CD4-positive, CD25-positive, alpha-beta regulatory T cell (primary cell): ENCODE data around the gene LRSAM1. TPM values are rescaled to one million over a fixed set of nuclear protein-coding genes. Genes with fewer than 3 reads are reported as not detected.

Experiments used
- ATAC-seq, 2 donors: fragments of 150-1000 bp; cut with Tn5 transposase; one replicate each; pipeline ENCODE4 v1.10.0; 2021; ENCODE audit warnings: low read depth in 2 of 2, moderate number of reproducible peaks in 2 of 2, moderate library complexity in 1 of 2
- DNase-seq, 3 donors: peaks; one replicate each; pipeline versions ENCODE4 v3.0.0 to v3.0.0-alpha.2; 2012 to 2022; ENCODE audit warnings: mixed read lengths in 1 of 3
- H3K27ac ChIP-seq: one replicate; pipeline ENCODE4 v1.7.0; 2013; ENCODE audit warnings: mild to moderate bottlenecking, low read length; ENCODE audit not compliant: insufficient read depth, poor library complexity, severe bottlenecking
- H3K27me3 ChIP-seq: one replicate; pipeline ENCODE4 v1.7.0; 2013; ENCODE audit warnings: low read length; ENCODE audit not compliant: control insufficient read depth, insufficient read depth
- H3K36me3 ChIP-seq: one replicate; pipeline ENCODE4 v1.7.0; 2013; ENCODE audit warnings: mild to moderate bottlenecking, low read length, moderate library complexity; ENCODE audit not compliant: control insufficient read depth, insufficient read depth
- H3K4me1 ChIP-seq: 2 replicates; pipeline ENCODE4 v1.7.0; 2013; ENCODE audit warnings: mild to moderate bottlenecking, low read length; ENCODE audit not compliant: insufficient read depth, control insufficient read depth, poor library complexity, severe bottlenecking
- H3K4me3 ChIP-seq: one replicate; pipeline ENCODE4 v1.7.0; 2013; ENCODE audit warnings: low read depth, mild to moderate bottlenecking, low read length, moderate library complexity
- H3K9me3 ChIP-seq, 2 experiments: 1 replicate in 1 of 2; 2 replicates in 1 of 2; pipeline ENCODE4 v1.7.0; 2013; ENCODE audit warnings: low read length in 2 of 2, mild to moderate bottlenecking in 1 of 2, moderate library complexity in 1 of 2; ENCODE audit not compliant: control insufficient read depth in 2 of 2
- H3K27ac Mint-ChIP-seq, 3 donors: one replicate each; pipeline ENCODE4 v1.8.0; 2020 to 2022; ENCODE audit warnings: mild to moderate bottlenecking in 3 of 3, mixed read lengths in 3 of 3, moderate library complexity in 2 of 3
- H3K27me3 Mint-ChIP-seq: one replicate; pipeline ENCODE4 v1.8.0; 2022; ENCODE audit warnings: mild to moderate bottlenecking, mixed read lengths
- H3K36me3 Mint-ChIP-seq: one replicate; pipeline ENCODE4 v1.8.0; 2020; ENCODE audit warnings: mixed read lengths
- H3K4me1 Mint-ChIP-seq, 4 donors: one replicate each; pipeline ENCODE4 v1.8.0; 2020 to 2022; ENCODE audit warnings: mixed read lengths in 4 of 4, mild to moderate bottlenecking in 1 of 4
- H3K4me3 Mint-ChIP-seq, 4 donors: one replicate each; pipeline ENCODE4 v1.8.0; 2020 to 2022; ENCODE audit warnings: mild to moderate bottlenecking in 4 of 4, mixed read lengths in 4 of 4, moderate library complexity in 3 of 4
- H3K9me3 Mint-ChIP-seq, 7 donors: one replicate each; pipeline ENCODE4 v1.8.0; 2020 to 2022; ENCODE audit warnings: mixed read lengths in 7 of 7, mild to moderate bottlenecking in 3 of 7, moderate library complexity in 2 of 7
- polyA plus RNA-seq, 4 donors: library from polyadenylated mRNA; unstranded; fragments of 300-500 nt; fragmentation: Illumina TruSeq; gene quantifications; one replicate each; pipeline ENCODE4 v1.2.3, GENCODE V29; 2021
- total RNA-seq: library from RNA; stranded (reverse); gene quantifications from one replicate; pipeline ENCODE4 v1.2.3, GENCODE V29; 2022

Gene LRSAM1
- total and polyA plus RNA-seq, 5 donors from 2014 or later: 3.9 to 24.0 (median 5.5) TPM

GRCh38 chr9:127407492-127407843, 43.8 kb upstream of the LRSAM1 start:
- Histone ChIP-seq H3K36me3 (no peaks in the 10 kb centered on the region), H3K27ac (no peak overlapping the region), H3K4me1 (no peaks in the 10 kb centered on the region), H3K4me3 (no peak overlapping the region), H3K9me3 (no peaks in the 10 kb centered on the region), H3K27me3 (peaks cover 2% of the 10 kb centered on the region)
- ATAC-seq (no peak), DNase-seq (no peak)
- H3K9me3 Mint-ChIP-seq: peaks cover 0 to 1% (median 0%) of the 10 kb centered on the region in 7 donors
- no peak overlapping the region for H3K4me3 Mint-ChIP-seq
- peaks cover 10% of the 10 kb centered on the region for H3K27me3 Mint-ChIP-seq
- H3K4me1 Mint-ChIP-seq: peaks cover 0 to 5% (median 0%) of the 10 kb centered on the region in 4 donors
- H3K36me3 Mint-ChIP-seq: no peaks in the 10 kb centered on the region
- no peak overlapping the region for H3K27ac Mint-ChIP-seq

DNA sequence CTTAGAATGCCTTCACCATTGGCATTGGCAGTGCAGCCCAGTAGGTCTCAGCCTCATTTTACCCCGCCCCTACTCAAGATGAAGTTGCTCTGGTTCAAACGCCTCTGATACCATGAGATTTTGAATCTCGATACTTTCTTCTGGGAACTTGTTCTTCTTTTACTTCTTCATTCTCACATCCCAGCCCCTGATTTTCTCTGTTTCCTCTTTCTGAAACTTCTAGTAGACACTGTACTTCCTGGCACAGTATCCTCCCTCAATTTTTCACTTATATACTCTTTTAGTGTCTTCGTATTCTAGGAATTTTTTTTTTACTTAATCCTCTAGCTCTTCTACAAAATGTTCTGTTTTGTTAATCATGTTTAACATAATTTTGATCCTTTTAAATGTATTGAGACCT, 40.2 kb upstream of the LRSAM1 start:
- ATAC-seq: no peak
- H3K4me3 ChIP-seq: no peak overlapping the region
- no peak overlapping the region for H3K27ac ChIP-seq
- H3K36me3 ChIP-seq: no peaks in the 10 kb centered on the region
- no peak for DNase-seq
- H3K4me3 Mint-ChIP-seq: peak overlapping the region in 1 of 4 donors; percentile 37
- H3K27me3 Mint-ChIP-seq: peaks cover 6% of the 10 kb centered on the region
- peaks cover 0 to 5% (median 0%) of the 10 kb centered on the region in 4 donors for H3K4me1 Mint-ChIP-seq
- no peaks in the 10 kb centered on the region for H3K4me1 ChIP-seq
- H3K27ac Mint-ChIP-seq: no peak overlapping the region
- peaks cover 0 to 1% (median 0%) of the 10 kb centered on the region in 7 donors for H3K9me3 Mint-ChIP-seq
- H3K9me3 ChIP-seq: no peaks in the 10 kb centered on the region
- no peaks in the 10 kb centered on the region for H3K36me3 Mint-ChIP-seq
- H3K27me3 ChIP-seq: peaks cover 2% of the 10 kb centered on the region

DNA sequence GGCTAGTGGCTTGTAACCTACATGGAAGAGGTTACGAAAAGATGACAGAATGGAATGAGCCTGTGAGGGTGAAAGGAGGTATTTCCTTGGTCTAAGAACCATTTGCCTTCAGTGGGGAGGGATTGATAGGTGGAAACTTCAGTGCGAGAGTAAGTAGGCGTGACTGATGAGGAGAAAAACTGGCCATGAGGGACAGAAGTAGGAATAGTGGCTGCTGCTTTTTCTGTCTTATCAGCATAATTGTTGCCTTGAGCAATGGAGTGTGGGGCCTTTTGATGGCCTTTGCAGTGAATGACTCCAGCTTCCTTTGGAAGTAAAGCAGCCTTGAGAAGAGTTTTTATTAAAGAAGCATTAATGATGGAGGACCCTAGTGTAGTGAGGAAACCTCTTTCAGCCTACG, 36.2 kb upstream of the LRSAM1 start:
- no peaks in the 10 kb centered on the region for H3K36me3 Mint-ChIP-seq
- H3K27me3 Mint-ChIP-seq: peaks cover 6% of the 10 kb centered on the region
- no peak for ATAC-seq
- H3K27ac Mint-ChIP-seq: no peak overlapping the region
- H3K4me3 Mint-ChIP-seq: no peak overlapping the region
- H3K9me3 ChIP-seq: no peaks in the 10 kb centered on the region
- no peaks in the 10 kb centered on the region for H3K36me3 ChIP-seq
- peaks cover 0 to 1% (median 0%) of the 10 kb centered on the region in 7 donors for H3K9me3 Mint-ChIP-seq
- H3K27ac ChIP-seq: no peak overlapping the region
- H3K27me3 ChIP-seq: peaks cover 2% of the 10 kb centered on the region
- no peaks in the 10 kb centered on the region for H3K4me1 ChIP-seq
- H3K4me1 Mint-ChIP-seq: peaks cover 0 to 5% (median 5%) of the 10 kb centered on the region in 4 donors
- H3K4me3 ChIP-seq: no peak overlapping the region
- no peak for DNase-seq

- Histone ChIP-seq H3K36me3 (no peaks in the 10 kb centered on the region), H3K27me3 (peaks cover 2% of the 10 kb centered on the region), H3K4me1 (no peaks in the 10 kb centered on the region), H3K27ac (no peak overlapping the region), H3K9me3 (no peaks in the 10 kb centered on the region), H3K4me3 (no peak overlapping the region)
- Mint-ChIP-seq H3K4me1 (peaks cover 0 to 5% (median 5%) of the 10 kb centered on the region in 4 donors), H3K36me3 (no peaks in the 10 kb centered on the region), H3K27me3 (peaks cover 6% of the 10 kb centered on the region), H3K9me3 (peaks cover 0 to 1% (median 0%) of the 10 kb centered on the region in 7 donors), H3K4me3 (no peak overlapping the region), H3K27ac (no peak overlapping the region)
- DNase-seq: no peak
- no peak for ATAC-seq
These were observed 35.7 kb upstream of the LRSAM1 start for GRCh38 chr9:127415657-127416056.

- H3K4me1 ChIP-seq: no peaks in the 10 kb centered on the region
- Mint-ChIP-seq H3K27me3 (no peaks in the 10 kb centered on the region), H3K4me1 (peaks cover 0 to 6% (median 2%) of the 10 kb centered on the region in 4 donors), H3K4me3 (peak overlapping the region in 1 of 4 donors; percentile 47), H3K9me3 (no peaks in the 10 kb centered on the region), H3K36me3 (no peaks in the 10 kb centered on the region), H3K27ac (no peak overlapping the region)
- DNase-seq (no peak), ATAC-seq (no peak)
- H3K9me3 ChIP-seq: no peaks in the 10 kb centered on the region
- H3K27me3 ChIP-seq: peaks cover under 1% of the 10 kb centered on the region
- no peaks in the 10 kb centered on the region for H3K36me3 ChIP-seq
- no peak overlapping the region for H3K27ac ChIP-seq
- no peak overlapping the region for H3K4me3 ChIP-seq
These were observed 33.9 kb upstream of the LRSAM1 start for GRCh38 chr9:127417131-127418036.

DNA sequence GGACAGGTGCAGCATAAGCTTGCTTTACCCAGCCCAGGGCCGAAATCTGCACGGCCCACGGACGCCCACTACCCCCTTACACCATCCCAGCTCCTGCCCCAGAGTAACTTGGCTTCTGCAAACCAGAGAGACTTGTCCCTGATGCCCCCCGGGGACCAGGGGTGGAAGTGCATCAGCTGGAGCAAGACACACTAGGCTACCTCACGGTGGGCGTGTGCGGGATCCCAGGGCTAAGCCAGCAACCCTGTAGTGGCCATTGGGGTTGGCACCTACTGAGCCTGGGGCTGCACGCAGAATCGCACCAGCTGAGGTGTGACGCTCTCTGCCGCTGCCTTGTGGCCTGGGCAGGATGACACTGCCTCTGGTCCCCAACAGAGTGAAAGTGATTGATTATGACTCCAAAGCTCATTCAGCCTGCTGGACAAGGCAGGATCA, 33.3 kb upstream of the LRSAM1 start:
- peak in 2 of 3 donors; percentile 28 to 50 for DNase-seq
- Mint-ChIP-seq H3K4me3 (no peak overlapping the region), H3K36me3 (no peaks in the 10 kb centered on the region), H3K9me3 (no peaks in the 10 kb centered on the region), H3K27ac (no peak overlapping the region), H3K27me3 (no peaks in the 10 kb centered on the region), H3K4me1 (peaks cover 0 to 12% (median 4%) of the 10 kb centered on the region in 4 donors)
- Histone ChIP-seq H3K27me3 (no peaks in the 10 kb centered on the region), H3K36me3 (no peaks in the 10 kb centered on the region), H3K27ac (no peak overlapping the region), H3K4me1 (peaks cover 3% of the 10 kb centered on the region), H3K4me3 (no peak overlapping the region), H3K9me3 (no peaks in the 10 kb centered on the region)
- ATAC-seq: peak; percentile 30 to 52

DNA sequence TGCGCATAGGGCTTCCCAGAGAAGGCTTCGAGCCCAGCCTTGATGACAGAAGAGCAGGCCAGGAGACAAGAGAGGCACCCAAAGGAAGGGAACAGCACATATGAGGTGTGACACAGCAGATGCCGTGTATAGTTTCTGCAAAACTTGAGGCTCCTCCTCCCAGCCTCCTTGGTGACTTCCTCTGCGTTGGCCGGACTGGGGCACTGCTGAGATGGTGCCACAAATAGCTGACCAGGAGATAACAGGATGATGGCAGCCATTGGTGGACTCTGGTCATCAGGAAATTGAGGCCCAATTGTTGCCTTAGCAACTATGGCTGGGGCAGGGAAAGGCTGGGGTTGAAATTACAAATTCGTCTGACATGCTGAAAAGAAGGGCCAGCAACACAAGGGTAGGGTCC, 32.0 kb upstream of the LRSAM1 start:
- Mint-ChIP-seq H3K4me3 (peak overlapping the region in 1 of 4 donors; percentile 24), H3K36me3 (no peaks in the 10 kb centered on the region), H3K4me1 (peaks cover 4 to 25% (median 11%) of the 10 kb centered on the region in 4 donors), H3K27me3 (no peaks in the 10 kb centered on the region), H3K27ac (peak overlapping the region in 1 of 3 donors; percentile 38), H3K9me3 (no peaks in the 10 kb centered on the region)
- peaks cover 11% of the 10 kb centered on the region for H3K4me1 ChIP-seq
- no peaks in the 10 kb centered on the region for H3K27me3 ChIP-seq
- no peak for ATAC-seq
- no peaks in the 10 kb centered on the region for H3K9me3 ChIP-seq
- no peak overlapping the region for H3K27ac ChIP-seq
- no peak for DNase-seq
- no peaks in the 10 kb centered on the region for H3K36me3 ChIP-seq
- H3K4me3 ChIP-seq: no peak overlapping the region
